Parathyroid adenoma (tissue), 2 donors: ENCODE results near the gene ATG3.
"Not testable (repeated sequence)": the region's sequence is repeated elsewhere in the genome, so short reads cannot be mapped to it uniquely, and the experiment has no call there.

Source experiments
- H2AFZ ChIP-seq: fragments of 300-600 bp; sonication (generic); one replicate; pipeline ENCODE4 v1.7.0; 2017; ENCODE audit warnings: antibody characterized with exemption, mild to moderate bottlenecking
- H3K27ac ChIP-seq: fragments of 300-600 bp; sonication (generic); one replicate; pipeline ENCODE4 v1.7.0; 2017
- H3K27me3 ChIP-seq: fragments of 300-600 bp; sonication (generic); one replicate; pipeline ENCODE4 v1.7.0; 2017; ENCODE audit warnings: low read length; ENCODE audit not compliant: control insufficient read depth, insufficient read depth
- H3K36me3 ChIP-seq: fragments of 300-600 bp; sonication (generic); one replicate; pipeline ENCODE4 v1.7.0; 2017; ENCODE audit warnings: low read length; ENCODE audit not compliant: control insufficient read depth, insufficient read depth
- H3K4me1 ChIP-seq: fragments of 300-600 bp; sonication (generic); one replicate; pipeline ENCODE4 v1.7.0; 2017; ENCODE audit warnings: control low read depth
- H3K4me2 ChIP-seq: fragments of 300-600 bp; sonication (generic); one replicate; pipeline ENCODE4 v1.7.0; 2017; ENCODE audit warnings: low read length
- H3K4me3 ChIP-seq: fragments of 300-600 bp; sonication (generic); one replicate; pipeline ENCODE4 v1.7.0; 2017; ENCODE audit warnings: low read depth, low read length
- H3K79me2 ChIP-seq: fragments of 300-600 bp; sonication (generic); one replicate; pipeline ENCODE4 v1.7.0; 2017; ENCODE audit warnings: control low read depth
- H3K9ac ChIP-seq: fragments of 300-600 bp; sonication (generic); one replicate; pipeline ENCODE4 v1.7.0; 2017; ENCODE audit warnings: mild to moderate bottlenecking
- H3K9me3 ChIP-seq: fragments of 300-600 bp; sonication (generic); one replicate; pipeline ENCODE4 v1.7.0; 2017; ENCODE audit warnings: low read length; ENCODE audit not compliant: control insufficient read depth
- CTCF ChIP-seq: fragments of 300-600 bp; sonication (generic); IDR thresholded peaks from one replicate; pipeline ENCODE4 v1.7.0; 2017; ENCODE audit warnings: antibody characterized with exemption, mild to moderate bottlenecking
- donor health status: primary hyperparathyroidism.

Gene ATG3

GRCh38 chr3:112539825-112540650 lies 21.7 kb downstream of the ATG3 start:
- Histone ChIP-seq H3K4me3 (no peak overlapping the region), H3K79me2 (peaks cover 3% of the 10 kb centered on the region), H3K9ac (no peak overlapping the region), H3K27ac (no peak overlapping the region), H3K9me3 (no peaks in the 10 kb centered on the region), H3K4me1 (no peaks in the 10 kb centered on the region), H3K27me3 (no peaks in the 10 kb centered on the region), H3K4me2 (no peak overlapping the region), H3K36me3 (no peaks in the 10 kb centered on the region), H2AFZ (no peak overlapping the region)
- TF ChIP-seq CTCF = no peak

- Histone ChIP-seq H3K4me3 (no peak overlapping the region), H3K36me3 (no peaks in the 10 kb centered on the region), H3K4me1 (no peaks in the 10 kb centered on the region), H3K9ac (no peak overlapping the region), H3K27ac (no peak overlapping the region), H3K27me3 (no peaks in the 10 kb centered on the region), H2AFZ (no peak overlapping the region), H3K4me2 (no peak overlapping the region), H3K79me2 (no peaks in the 10 kb centered on the region), H3K9me3 (no peaks in the 10 kb centered on the region)
- peak; percentile 60 for TF ChIP-seq CTCF
Observed at GRCh38 chr3:112531358-112531781, 30.4 kb downstream of the ATG3 start.

- H2AFZ ChIP-seq = no peak overlapping the region
- no peak overlapping the region for H3K4me3 ChIP-seq
- H3K9ac ChIP-seq = no peak overlapping the region
- no peaks in the 10 kb centered on the region for H3K79me2 ChIP-seq
- H3K4me1 ChIP-seq = no peaks in the 10 kb centered on the region
- no peaks in the 10 kb centered on the region for H3K27me3 ChIP-seq
- no peak overlapping the region for H3K27ac ChIP-seq
- H3K36me3 ChIP-seq = no peaks in the 10 kb centered on the region
- no peak for TF ChIP-seq CTCF
- H3K9me3 ChIP-seq = no peaks in the 10 kb centered on the region
- no peak overlapping the region for H3K4me2 ChIP-seq
Observed at GRCh38 chr3:112530573-112530972, 31.2 kb downstream of the ATG3 start.

GRCh38 chr3:112524127-112524526 lies 37.6 kb downstream of the ATG3 start:
- not testable (repeated sequence) for H2AFZ ChIP-seq, H3K4me1 ChIP-seq, H3K36me3 ChIP-seq, H3K27me3 ChIP-seq, H3K4me3 ChIP-seq, H3K9ac ChIP-seq, H3K9me3 ChIP-seq, H3K27ac ChIP-seq, H3K79me2 ChIP-seq, H3K4me2 ChIP-seq

- Histone ChIP-seq H3K27me3 (no peaks in the 10 kb centered on the region), H3K9ac (no peak overlapping the region), H3K4me3 (no peak overlapping the region), H3K27ac (no peak overlapping the region), H3K36me3 (no peaks in the 10 kb centered on the region), H3K9me3 (no peaks in the 10 kb centered on the region), H3K4me2 (no peak overlapping the region), H3K4me1 (no peaks in the 10 kb centered on the region), H2AFZ (no peak overlapping the region), H3K79me2 (no peaks in the 10 kb centered on the region)
- peak; percentile 51 for TF ChIP-seq CTCF
Observed at GRCh38 chr3:112519424-112520001, 42.2 kb downstream of the ATG3 start.

- H3K36me3 ChIP-seq, H3K4me3 ChIP-seq, H3K4me2 ChIP-seq, H3K4me1 ChIP-seq, H3K27me3 ChIP-seq, H3K9ac ChIP-seq, H3K27ac ChIP-seq, H3K9me3 ChIP-seq, H3K79me2 ChIP-seq, H2AFZ ChIP-seq: not testable (repeated sequence)
Observed at GRCh38 chr3:112518970-112519369, 42.8 kb downstream of the ATG3 start.
